H9 (cell line): ENCODE measurements around the gene NUP107. TPM values are rescaled to one million over a fixed set of nuclear protein-coding genes. Genes with fewer than 3 reads are reported as not detected.

Experiments used
- DNase-seq: peaks from one replicate; pipeline ENCODE4 v3.0.0-alpha.2; 2017
- H2AFZ ChIP-seq: one replicate; pipeline ENCODE4 v1.6.1; 2013; ENCODE audit warnings: mild to moderate bottlenecking, low read length, control low read depth, moderate library complexity
- H2AK5ac ChIP-seq: 2 replicates; pipeline ENCODE4 v1.6.1; 2013; ENCODE audit warnings: low read length, control low read depth, mixed read lengths; ENCODE audit not compliant: insufficient read length
- H2BK120ac ChIP-seq: one replicate; pipeline ENCODE4 v1.6.1; 2013; ENCODE audit warnings: low read depth, mild to moderate bottlenecking, low read length, control low read depth, inconsistent platforms; ENCODE audit not compliant: poor library complexity, severe bottlenecking
- H2BK12ac ChIP-seq: 2 replicates; pipeline ENCODE4 v1.6.1; 2013; ENCODE audit warnings: low read length, control low read depth, mixed read lengths, low read depth; ENCODE audit not compliant: insufficient read length
- H2BK15ac ChIP-seq: 2 replicates; pipeline ENCODE4 v1.6.1; 2013; ENCODE audit warnings: low read depth, low read length, control low read depth
- H2BK20ac ChIP-seq: one replicate; pipeline ENCODE4 v1.6.1; 2013; ENCODE audit warnings: low read depth, mild to moderate bottlenecking, low read length, control low read depth, inconsistent platforms; ENCODE audit not compliant: poor library complexity, severe bottlenecking
- H2BK5ac ChIP-seq: 2 replicates; pipeline ENCODE4 v1.6.1; 2013; ENCODE audit warnings: low read length, control low read depth, mixed read lengths; ENCODE audit not compliant: insufficient read length
- H3K14ac ChIP-seq: 2 replicates; pipeline ENCODE4 v1.6.1; 2013; ENCODE audit warnings: low read length, control low read depth; ENCODE audit not compliant: insufficient read depth
- H3K18ac ChIP-seq: 2 replicates; pipeline ENCODE4 v1.6.1; 2013; ENCODE audit warnings: low read depth, mild to moderate bottlenecking, mixed read lengths, low read length, control low read depth; ENCODE audit not compliant: insufficient read length
- H3K23ac ChIP-seq: 2 replicates; pipeline ENCODE4 v1.6.1; 2013; ENCODE audit warnings: low read length, control low read depth, mixed read lengths, low read depth; ENCODE audit not compliant: insufficient read length
- H3K23me2 ChIP-seq: 2 replicates; pipeline ENCODE4 v1.6.1; 2013; ENCODE audit warnings: low read depth, mild to moderate bottlenecking, mixed read lengths, low read length, control low read depth; ENCODE audit not compliant: insufficient read length, poor library complexity, severe bottlenecking
- H3K27ac ChIP-seq: 2 replicates; pipeline ENCODE4 v1.5.1; 2013; ENCODE audit warnings: low read length, control low read depth, mixed read lengths, low read depth; ENCODE audit not compliant: insufficient read length
- H3K27me3 ChIP-seq: 2 replicates; pipeline ENCODE4 v1.6.1; 2013; ENCODE audit warnings: low read length, control low read depth, inconsistent platforms; ENCODE audit not compliant: insufficient read depth
- H3K4ac ChIP-seq: 2 replicates; pipeline ENCODE4 v1.6.1; 2013; ENCODE audit warnings: low read depth, mild to moderate bottlenecking, control low read depth, inconsistent platforms, low read length, moderate library complexity
- H3K4me1 ChIP-seq: 2 replicates; pipeline ENCODE4 v1.6.1; 2013; ENCODE audit warnings: low read length, control low read depth, inconsistent platforms; ENCODE audit not compliant: insufficient read depth
- H3K4me2 ChIP-seq: 2 replicates; pipeline ENCODE4 v1.6.1; 2013; ENCODE audit warnings: low read length, control low read depth, mixed read lengths; ENCODE audit not compliant: insufficient read length, insufficient read depth
- H3K56ac ChIP-seq: 2 replicates; pipeline ENCODE4 v1.6.1; 2013; ENCODE audit warnings: low read depth, mild to moderate bottlenecking, mixed read lengths, low read length, control low read depth; ENCODE audit not compliant: insufficient read length
- H3K79me1 ChIP-seq: 2 replicates; pipeline ENCODE4 v1.6.1; 2013; ENCODE audit warnings: low read depth, mild to moderate bottlenecking, moderate library complexity, low read length, control low read depth, inconsistent platforms; ENCODE audit not compliant: insufficient read depth, poor library complexity, severe bottlenecking
- H3K79me2 ChIP-seq: 2 replicates; pipeline ENCODE4 v1.6.1; 2013; ENCODE audit warnings: low read length, control low read depth, inconsistent platforms; ENCODE audit not compliant: insufficient read depth
- H3K9ac ChIP-seq: 2 replicates; pipeline ENCODE4 v1.6.1; 2013; ENCODE audit warnings: low read length, control low read depth, mixed read lengths; ENCODE audit not compliant: insufficient read length; ENCODE audit errors: extremely low read depth
- H3K9me3 ChIP-seq: one replicate; pipeline ENCODE4 v1.6.1; 2013; ENCODE audit warnings: low read depth, low read length, inconsistent platforms; ENCODE audit not compliant: control insufficient read depth
- H3T11ph ChIP-seq: one replicate; pipeline ENCODE4 v1.6.1; 2013; ENCODE audit warnings: mild to moderate bottlenecking, low read length, control low read depth, inconsistent platforms
- H4K20me1 ChIP-seq: one replicate; pipeline ENCODE4 v1.6.1; 2013; ENCODE audit not compliant: control insufficient read depth, insufficient read length, insufficient read depth
- H4K5ac ChIP-seq: 2 replicates; pipeline ENCODE4 v1.6.1; 2013; ENCODE audit warnings: low read depth, mild to moderate bottlenecking, mixed read lengths, low read length, control low read depth; ENCODE audit not compliant: insufficient read length
- H4K8ac ChIP-seq: replicated peaks from 2 replicates; pipeline ENCODE4 v1.6.1; 2013; ENCODE audit warnings: low read length, control low read depth, mixed read lengths, low read depth; ENCODE audit not compliant: insufficient read length
- H4K91ac ChIP-seq: 2 replicates; pipeline ENCODE4 v1.6.1; 2013; ENCODE audit warnings: low read depth, mild to moderate bottlenecking, moderate library complexity, mixed read lengths, low read length, control low read depth; ENCODE audit not compliant: insufficient read length
- H3K27ac Mint-ChIP-seq, 3 experiments: 2 replicates in 2 of 3; 3 replicates in 1 of 3; pipeline ENCODE4 v1.8.0; 2020 to 2021; ENCODE audit warnings: mixed read lengths in 3 of 3, mild to moderate bottlenecking in 1 of 3, moderate library complexity in 1 of 3
- H3K27me3 Mint-ChIP-seq: 2 replicates; pipeline ENCODE4 v1.8.0; 2021; ENCODE audit warnings: low read depth, mild to moderate bottlenecking, moderate library complexity, mixed read lengths
- H3K36me3 Mint-ChIP-seq, 3 experiments: 2 replicates in 2 of 3; 3 replicates in 1 of 3; pipeline ENCODE4 v1.8.0; 2020 to 2021; ENCODE audit warnings: low read depth in 3 of 3, mixed read lengths in 3 of 3; ENCODE audit not compliant: insufficient read depth in 1 of 3
- H3K4me1 Mint-ChIP-seq, 2 experiments: 2 replicates each; pipeline ENCODE4 v1.8.0; 2020; ENCODE audit warnings: mixed read lengths in 2 of 2
- H3K4me3 Mint-ChIP-seq, 2 experiments: 2 replicates in 1 of 2; 3 replicates in 1 of 2; pipeline ENCODE4 v1.8.0; 2020 to 2021; ENCODE audit warnings: mild to moderate bottlenecking in 2 of 2, mixed read lengths in 2 of 2, moderate library complexity in 1 of 2
- H3K9me3 Mint-ChIP-seq, 2 experiments: 2 replicates in 1 of 2; 3 replicates in 1 of 2; pipeline ENCODE4 v1.8.0; 2020; ENCODE audit warnings: mild to moderate bottlenecking in 2 of 2, mixed read lengths in 2 of 2, moderate library complexity in 1 of 2
- CTCF ChIP-seq: fragments of 200-600 bp; sonication (generic); conservative IDR thresholded peaks from 3 replicates; pipeline ENCODE4 v1.8.0; 2021; ENCODE audit warnings: antibody characterized with exemption, mild to moderate bottlenecking
- WGBS: extraction: QIAGEN DNeasy Blood & Tissue Kit; methylation state at CpG from one replicate; pipeline ENCODE4 v1.1.7; 2013; ENCODE audit warnings: missing lambda C conversion rate, low lambda C conversion rate, mixed read lengths; ENCODE audit not compliant: insufficient read length; ENCODE audit errors: extremely low coverage; 5-methylcytosine and 5-hydroxymethylcytosine counted together
- total RNA-seq: library from RNA; stranded (reverse); gene quantifications from 2 replicates; pipeline ENCODE4 v1.2.1, GENCODE V29; 2021

The NUP107 gene
- total RNA-seq, 1 experiment from 2014 or later: 147 TPM

- peaks cover 1 to 4% (median 4%) of the 10 kb centered on the region in 3 experiments; a peak in 5 of 7 replicates for H3K36me3 Mint-ChIP-seq
- TF ChIP-seq CTCF: no peak
- Histone ChIP-seq H3K14ac (no peak overlapping the region), H2BK15ac (no peak overlapping the region), H3K9ac (no peak overlapping the region), H2BK12ac (no peak overlapping the region), H3K18ac (no peak overlapping the region), H3K79me1 (no peaks in the 10 kb centered on the region), H3T11ph (no peak overlapping the region), H3K23me2 (no peaks in the 10 kb centered on the region), H3K56ac (no peak overlapping the region), H3K4me2 (no peak overlapping the region), H3K27ac (no peak overlapping the region), H2AFZ (no peak overlapping the region), H4K20me1 (no peaks in the 10 kb centered on the region), H3K27me3 (no peaks in the 10 kb centered on the region), H3K23ac (no peak overlapping the region), H3K9me3 (no peaks in the 10 kb centered on the region), H4K91ac (no peak overlapping the region), H4K8ac (no peak overlapping the region), H3K4ac (no peak overlapping the region), H3K79me2 (no peaks in the 10 kb centered on the region), H3K4me1 (no peaks in the 10 kb centered on the region), H2BK20ac (no peak overlapping the region), H2BK5ac (no peak overlapping the region), H4K5ac (no peak overlapping the region), H2BK120ac (no peak overlapping the region), H2AK5ac (no peak overlapping the region)
- no peaks in the 10 kb centered on the region for H3K4me1 Mint-ChIP-seq
- DNase-seq: no peak
- no peaks in the 10 kb centered on the region for H3K9me3 Mint-ChIP-seq
- H3K27me3 Mint-ChIP-seq: no peaks in the 10 kb centered on the region
- no peak overlapping the region for H3K4me3 Mint-ChIP-seq
- WGBS: no CpG with 5 or more reads among the region's 5 CpGs
- H3K27ac Mint-ChIP-seq: no peak overlapping the region
Observed at GRCh38 chr12:68771223-68771925, 84.6 kb downstream of the NUP107 start.
